Liver (tissue), 2 donors: ENCODE measurements around the gene SCART1.

Experiments used
- CTCF ChIP-seq: fragments of 150-350 bp; IDR thresholded peaks from 2 replicates; pipeline ENCODE4 v1.5.1; 2017; ENCODE audit warnings: improper control_type of control experiment, low read depth, low read length; ENCODE audit not compliant: missing input control
- MAX ChIP-seq: IDR thresholded peaks from 2 replicates; pipeline ENCODE4 v1.6.1; 2016; ENCODE audit warnings: antibody characterized with exemption
- REST ChIP-seq: IDR thresholded peaks from 2 replicates; pipeline ENCODE4 v1.6.1; 2016; ENCODE audit warnings: antibody characterized with exemption, mild to moderate bottlenecking
- YY1 ChIP-seq: IDR thresholded peaks from 2 replicates; pipeline ENCODE4 v1.6.1; 2016; ENCODE audit warnings: antibody characterized with exemption, mild to moderate bottlenecking
- donor health status: healthy.

- TF ChIP-seq YY1 (no peak), CTCF (no peak), MAX (no peak), REST (no peak)
Observed at GRCh38 chr10:133476641-133476990, 22.9 kb downstream of the SCART1 start.
